Stimulated activated CD8-positive, alpha-beta memory T cell treated with anti-CD3 and anti-CD28 coated beads, Interleukin-2, amount 100 ng/mL, for 48 hours (primary cell): ENCODE results near the gene CRB2.

Source experiments
- DNase-seq, 2 donors: peaks; one replicate each; pipeline ENCODE4 v3.0.0-alpha.2; 2020; ENCODE audit warnings: low read depth in 2 of 2

Gene CRB2

GRCh38 chr9:123355761-123356431 is at the start of gene CRB2:
TSS of gene CRB2 (plus strand) at chr9:123356197. CDS start at chr9:123356261, 64 bp downstream.
- no peak for DNase-seq

DNA sequence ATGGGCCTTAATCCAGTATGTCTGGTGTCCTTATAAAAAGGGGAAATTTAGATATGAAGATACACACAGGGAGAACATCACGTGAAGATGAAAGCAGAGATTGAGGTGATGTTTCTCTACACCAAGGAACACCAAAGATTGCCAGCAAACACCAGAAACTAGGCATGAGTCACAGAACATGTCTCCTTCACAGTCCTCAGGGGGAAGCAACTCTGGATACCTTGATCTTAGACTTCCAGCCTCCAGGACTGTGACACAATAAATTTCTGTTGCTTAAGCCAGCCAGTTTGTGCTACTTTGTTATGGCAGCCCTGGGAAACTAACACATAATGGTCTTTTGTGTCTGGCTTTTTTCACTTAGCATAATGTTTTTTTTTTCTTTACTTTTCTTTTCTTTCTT is 46.4 kb upstream of the CRB2 start:
- no peak for DNase-seq

DNA sequence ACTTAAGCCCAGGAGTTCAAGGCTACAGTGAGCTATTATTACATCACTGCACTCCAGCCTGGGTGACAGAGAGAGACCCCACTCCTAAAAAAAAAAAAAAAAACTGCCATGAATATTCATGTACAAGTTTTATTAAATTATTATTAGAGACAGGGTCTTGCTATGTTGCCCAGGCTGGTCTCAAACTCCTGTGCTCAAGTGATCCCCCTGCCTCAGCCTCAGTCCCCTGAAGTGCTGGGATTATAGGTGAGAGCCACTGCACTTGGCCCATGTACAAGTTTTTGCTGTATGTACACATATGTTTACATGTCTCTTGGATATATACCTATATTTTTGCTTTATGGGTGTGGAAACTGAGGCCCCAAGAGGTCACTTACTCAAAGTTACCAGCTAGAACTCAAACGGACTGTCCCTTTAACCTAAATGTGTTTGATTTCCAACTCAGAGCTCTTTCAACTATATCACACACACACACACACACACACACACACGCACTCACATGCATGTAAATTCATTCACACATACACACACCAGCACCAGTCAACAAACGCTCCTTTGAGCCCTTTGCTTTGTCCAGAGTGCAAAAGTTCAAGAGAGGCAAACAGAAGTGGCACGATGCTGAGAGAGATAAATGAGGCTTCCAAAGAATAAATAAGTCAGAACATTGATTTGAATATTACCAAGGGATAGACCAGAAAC is 45.3 kb upstream of the CRB2 start:
- DNase-seq: no peak

GRCh38 chr9:123311250-123311752 is 44.7 kb upstream of the CRB2 start:
- DNase-seq: no peak

DNA sequence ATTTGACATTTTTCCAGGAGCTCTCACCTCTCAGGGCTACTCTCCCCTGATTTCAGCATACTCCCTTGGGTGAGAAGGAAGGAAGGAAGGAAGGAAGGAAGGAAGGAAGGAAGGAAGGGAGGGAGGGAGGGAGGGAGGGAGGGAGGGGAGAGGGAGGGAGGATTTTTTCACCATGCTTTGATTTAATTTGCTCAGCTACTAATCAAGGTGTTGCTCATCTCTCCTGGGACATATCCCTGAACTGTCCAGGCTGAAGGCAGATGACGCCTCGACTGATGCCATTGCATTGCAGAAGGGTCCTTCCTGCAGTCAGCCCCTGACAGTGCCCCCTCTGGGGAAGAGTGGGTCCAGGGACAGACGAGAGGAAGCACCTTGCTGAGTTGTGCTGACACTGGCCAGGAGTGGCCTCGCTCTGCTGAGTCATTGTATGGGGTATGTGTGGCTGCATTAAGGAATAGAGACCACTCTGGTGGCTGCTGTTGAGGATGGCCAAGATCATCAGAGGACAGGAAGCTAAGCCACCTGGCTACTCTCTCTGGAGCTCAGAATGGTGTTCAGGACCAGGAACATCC is 43.6 kb upstream of the CRB2 start:
- DNase-seq: no peak

GRCh38 chr9:123314617-123315016 is 41.4 kb upstream of the CRB2 start:
- DNase-seq: no peak

DNA sequence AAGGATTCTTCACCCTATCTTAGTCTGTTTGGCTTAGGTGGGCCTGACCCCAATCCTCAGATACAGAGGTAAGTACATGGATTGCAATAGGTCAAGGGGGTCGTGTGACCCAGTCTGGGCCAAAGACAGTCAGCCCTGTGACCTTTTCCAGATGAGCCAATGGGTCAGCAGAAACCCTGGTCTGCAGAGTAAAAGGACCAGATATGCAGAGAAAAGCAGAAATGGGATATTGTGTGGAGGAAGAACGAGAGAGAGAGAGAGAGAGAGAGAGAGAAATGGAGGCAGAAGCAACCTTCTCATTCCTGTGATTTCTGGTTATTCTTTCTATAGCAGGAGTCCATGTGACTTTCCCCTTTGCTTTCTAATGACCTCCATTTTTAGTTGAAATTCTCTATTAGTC is 40.4 kb upstream of the CRB2 start:
- no peak for DNase-seq

GRCh38 chr9:123316053-123316718 is 39.8 kb upstream of the CRB2 start:
- no peak for DNase-seq

DNA sequence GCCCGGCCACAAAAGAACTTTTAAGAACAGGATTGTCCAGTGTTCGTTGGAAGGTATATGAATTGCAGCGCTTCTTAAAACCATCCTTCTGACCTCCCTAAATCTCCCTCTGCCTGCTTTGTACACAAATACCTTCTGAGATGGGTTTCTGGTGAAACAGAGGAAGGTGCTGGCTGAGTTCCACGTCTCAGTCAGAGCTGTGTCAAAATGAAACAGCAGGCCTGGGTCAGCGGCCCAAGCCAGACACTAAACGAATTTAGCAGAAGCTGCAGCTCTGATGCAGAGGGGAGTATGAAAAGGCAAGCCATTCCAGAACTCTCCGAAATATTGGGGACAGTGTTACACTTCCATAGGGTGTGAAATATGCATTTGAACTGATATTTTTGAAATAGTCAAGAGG is 37.8 kb upstream of the CRB2 start:
- no peak for DNase-seq

DNA sequence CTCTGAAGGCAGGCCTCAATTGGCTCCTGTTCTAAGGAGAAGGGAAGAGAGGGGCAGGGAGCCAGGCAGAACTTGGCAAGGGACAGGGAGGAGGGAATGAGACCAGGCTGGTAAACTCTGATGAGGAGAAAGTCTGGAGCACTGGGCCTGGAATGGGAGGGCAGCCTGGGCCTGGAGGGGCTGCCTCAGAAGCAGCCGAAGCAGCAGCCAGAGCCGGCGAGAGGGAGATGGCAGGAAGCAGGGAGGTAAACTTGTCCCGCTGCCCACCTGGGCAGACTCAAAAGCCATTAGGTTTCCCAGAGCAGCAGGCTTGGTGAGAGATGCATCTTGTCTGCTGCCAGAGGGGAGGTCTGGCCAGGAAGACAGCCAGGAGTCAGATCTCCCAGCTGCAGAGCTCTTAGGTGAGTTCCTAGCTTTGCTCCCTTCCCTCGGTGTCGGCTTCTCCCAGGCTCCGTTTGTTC is 37.0 kb upstream of the CRB2 start:
- DNase-seq: no peak

DNA sequence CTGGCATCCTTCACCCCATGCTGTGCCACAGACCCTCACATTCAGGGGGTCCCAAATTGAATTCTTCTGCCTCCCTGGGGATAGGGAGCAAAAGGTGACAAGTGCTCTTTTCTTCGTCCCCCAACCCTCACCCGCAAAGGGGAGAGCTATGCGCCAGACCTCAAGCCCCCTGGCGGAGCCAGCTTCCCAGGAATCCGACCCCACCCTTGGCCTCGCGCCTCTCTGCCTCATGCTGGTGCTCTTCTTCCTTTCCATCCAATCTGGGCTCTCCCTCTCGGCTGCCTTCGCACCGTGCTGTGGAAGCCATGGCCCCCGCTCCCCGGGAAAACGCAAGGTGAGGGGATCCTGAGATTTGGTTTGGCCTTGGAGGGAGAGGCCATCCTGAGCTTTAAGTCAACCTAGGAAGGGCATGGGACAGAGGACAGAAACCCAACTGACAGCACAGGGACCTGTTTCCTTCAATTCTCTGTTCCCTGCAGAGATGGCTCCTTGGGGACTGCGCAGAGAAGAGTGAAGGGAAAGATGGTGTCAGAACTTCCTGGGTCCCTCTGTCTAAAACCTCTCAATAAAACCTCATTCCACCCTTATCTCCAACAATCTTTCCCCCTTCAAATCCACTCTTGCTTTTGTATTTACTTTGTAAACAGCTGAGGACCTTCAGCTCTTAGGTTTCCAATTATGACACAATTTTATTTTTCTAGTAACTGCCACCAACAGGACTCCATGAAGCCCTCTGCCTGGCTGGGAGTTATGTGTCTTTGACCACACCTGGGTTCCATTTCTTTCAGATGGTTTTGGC is 36.3 kb upstream of the CRB2 start:
- no peak for DNase-seq

DNA sequence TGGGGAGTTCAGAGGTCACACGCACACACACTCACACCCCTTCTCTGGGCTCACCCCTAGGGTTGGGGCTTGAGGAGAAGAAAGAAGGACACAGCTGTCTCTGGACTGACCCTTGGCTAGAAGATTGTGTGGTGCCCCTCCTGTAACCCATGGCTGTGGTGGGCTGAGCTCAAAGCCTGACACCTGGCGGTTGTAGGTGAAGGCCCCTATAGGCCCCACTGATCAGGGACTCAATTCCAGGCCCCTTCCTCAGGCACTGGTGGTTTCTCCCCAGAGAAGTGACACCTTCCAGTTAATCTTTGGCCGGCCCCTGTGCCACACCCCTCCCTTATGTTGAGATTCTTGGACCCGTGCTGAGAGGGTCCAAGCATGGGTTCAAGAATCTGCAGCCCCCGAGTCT is 35.2 kb upstream of the CRB2 start:
- DNase-seq: no peak

DNA sequence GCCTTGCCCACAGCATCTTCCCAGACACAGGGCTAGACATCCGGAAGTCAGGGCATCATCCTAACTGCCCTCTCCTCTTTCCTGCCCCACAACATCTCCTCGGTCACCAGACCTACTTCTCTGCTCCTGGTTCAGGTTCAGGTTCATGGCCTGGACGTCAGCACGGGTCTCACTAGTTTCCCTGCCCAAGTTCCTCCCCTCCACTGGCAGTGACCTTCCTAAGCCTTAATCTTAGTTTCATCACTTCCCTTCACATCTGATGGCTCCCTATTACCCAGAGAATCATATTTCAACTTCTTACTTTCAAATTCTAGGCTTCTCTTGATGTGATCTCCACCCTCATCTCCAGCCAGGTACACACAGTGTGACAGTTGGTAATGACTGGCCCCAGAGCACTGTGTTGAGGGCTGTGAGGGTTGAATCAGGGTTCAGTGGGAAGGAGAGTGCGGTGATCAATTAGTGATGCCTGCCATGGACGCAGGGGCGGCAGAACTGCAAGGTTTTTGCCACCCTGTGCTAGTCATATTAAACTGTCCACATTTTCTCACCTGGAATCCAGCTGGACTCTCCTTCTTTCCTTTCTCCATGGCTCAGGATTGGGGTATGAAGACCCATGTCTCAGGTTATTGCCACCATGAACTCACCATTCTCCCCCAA is 34.3 kb upstream of the CRB2 start:
- no peak for DNase-seq

GRCh38 chr9:123322273-123323195 is 33.5 kb upstream of the CRB2 start:
- DNase-seq: peak; percentile 33 to 34

GRCh38 chr9:123323196-123324013 is 32.6 kb upstream of the CRB2 start:
- no peak for DNase-seq

GRCh38 chr9:123324767-123325183 is 31.2 kb upstream of the CRB2 start:
- DNase-seq: no peak

DNA sequence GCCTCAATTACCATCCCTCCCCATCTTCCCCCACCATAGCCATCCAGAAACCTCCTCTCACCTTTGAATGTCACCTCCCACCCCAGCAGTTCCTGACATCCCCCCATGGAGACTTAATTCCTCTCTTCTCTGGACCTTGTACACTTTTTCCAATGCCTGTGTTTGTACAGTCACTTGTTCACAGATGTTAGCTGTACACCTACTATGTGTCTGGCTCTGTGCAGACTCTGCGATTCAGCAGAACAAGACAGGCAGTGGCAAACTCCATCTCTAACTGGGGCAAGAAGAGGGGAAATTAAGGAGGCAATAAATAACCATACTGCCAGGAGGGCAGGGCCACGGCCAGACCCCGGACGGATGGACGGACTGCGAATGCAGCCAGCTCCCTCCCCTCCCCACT is 29.8 kb upstream of the CRB2 start:
- no peak for DNase-seq

DNA sequence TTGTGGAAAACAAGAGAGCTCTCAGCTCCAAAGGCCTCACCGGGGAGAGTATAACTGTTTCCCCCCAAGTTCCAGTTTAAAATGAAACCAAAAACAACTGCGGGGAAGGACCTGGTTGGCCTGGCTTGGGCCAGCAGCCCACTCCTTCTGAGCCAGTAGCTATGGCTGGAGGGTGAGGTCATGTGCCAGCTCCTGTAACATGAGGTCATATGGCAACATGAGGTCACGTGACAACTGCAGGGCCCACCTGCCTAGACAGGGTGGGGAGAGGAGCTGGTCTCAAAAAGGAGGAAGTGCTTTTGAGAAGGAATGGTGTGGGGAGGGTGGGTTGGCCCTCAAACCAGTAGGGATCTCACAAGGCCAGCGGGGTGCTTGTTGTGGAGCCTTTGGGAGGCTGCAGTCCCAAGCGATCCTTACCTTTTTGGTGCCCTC is 29.3 kb upstream of the CRB2 start:
- no peak for DNase-seq

DNA sequence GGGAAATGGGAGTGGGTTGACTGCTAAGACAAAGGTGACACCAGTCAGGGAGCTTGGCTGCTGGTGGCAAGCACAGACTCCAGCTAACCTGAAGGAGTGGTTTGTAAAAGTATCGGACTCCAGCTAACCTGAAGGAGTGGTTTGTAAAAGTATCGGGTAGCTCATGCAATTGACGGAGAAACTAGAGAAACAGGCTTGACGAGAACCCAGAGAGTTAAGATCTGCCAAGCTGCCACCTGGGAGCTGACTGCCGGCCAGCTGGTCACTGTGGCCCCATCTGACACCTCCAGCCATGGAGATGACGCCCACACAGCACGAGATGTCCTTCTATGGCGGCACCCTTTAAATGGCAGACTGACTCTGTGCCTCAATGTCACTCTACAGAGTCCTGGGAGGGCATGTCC is 28.3 kb upstream of the CRB2 start:
- DNase-seq: no peak
